ENCODE data around the gene CCM2. TPM values are rescaled to one million over a fixed set of nuclear protein-coding genes. Genes with fewer than 3 reads are reported as not detected.

Gene CCM2
- total and polyA plus RNA-seq, 2 of the 8 experiments (the other 6 are each of a cell fraction or from before 2014, with no cell fraction given): 31.6 to 41.2 TPM

DNA sequence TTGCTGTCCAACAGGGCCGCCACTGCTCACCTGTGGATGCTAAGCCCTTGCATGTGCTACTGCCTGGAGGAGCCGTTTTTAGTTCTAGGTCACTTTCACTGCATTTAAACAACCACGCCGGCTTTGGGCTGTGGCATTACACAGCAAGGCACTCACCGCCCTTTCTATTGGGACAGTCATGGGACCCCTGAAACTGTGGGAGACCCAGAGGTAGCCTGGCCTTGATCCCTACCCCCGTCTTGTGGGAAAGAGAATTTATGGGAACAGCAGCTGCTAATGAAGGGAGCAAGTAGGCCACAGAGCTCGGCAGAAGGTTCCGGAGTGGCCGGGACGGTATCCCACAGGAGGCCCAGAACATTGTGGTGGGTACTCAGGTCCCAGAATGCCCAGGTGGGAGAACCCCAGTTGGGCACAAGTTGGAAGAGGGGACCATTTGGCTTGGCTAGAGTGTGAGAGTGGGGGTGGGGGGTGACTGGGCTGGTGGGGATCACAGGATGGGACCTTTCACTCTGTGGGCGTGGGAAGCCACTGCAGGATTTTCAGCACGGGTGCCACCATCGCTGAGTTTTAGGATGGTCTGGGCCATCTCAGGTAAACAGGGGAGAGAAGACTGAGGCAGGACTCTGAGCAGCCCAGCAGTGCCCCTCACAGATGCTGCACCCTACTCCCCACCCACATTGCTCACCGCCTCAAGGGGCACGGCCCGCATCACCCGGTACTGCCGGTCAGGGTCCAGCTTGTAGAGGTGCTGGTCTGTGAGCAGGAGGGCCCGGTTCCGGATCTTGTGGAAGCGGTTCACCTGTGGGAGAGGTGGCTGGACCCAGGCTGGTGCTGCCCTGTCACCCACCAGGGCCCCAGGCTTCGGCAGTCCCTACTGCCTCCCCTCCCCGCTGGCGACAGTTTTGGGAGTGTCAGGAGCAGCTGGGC lies 36.4 kb upstream of the CCM2 start:
- Histone ChIP-seq H3K36me3 (ENCODE audit: control insufficient read depth in 2 of 4, insufficient read depth in 4 of 4, low read length in 3 of 4) (no peaks in the 10 kb centered on the region), H3K27ac (ENCODE audit: low read depth, low read length) (no peak overlapping the region), H3K4me1 (replicated peaks in 1 of 4; ENCODE audit: control insufficient read depth in 3 of 4, insufficient read depth in 4 of 4, low read length in 3 of 4) (peaks cover 0 to 11% (median 4%) of the 10 kb centered on the region in 4 experiments; a peak in 4 of 7 replicates), H3K9ac (replicated peaks in 1 of 4; ENCODE audit: extremely low read depth in 1 of 4, low read depth in 3 of 4, low read length in 3 of 4) (no peak overlapping the region), H3K4me2 (ENCODE audit: insufficient read depth in 1 of 2, low read depth in 2 of 2, low read length in 2 of 2) (peak overlapping the region; percentile 46 to 76; a peak in 2 of 4 replicates), H4K5ac (ENCODE audit: insufficient read length, low read depth, low read length) (no peak overlapping the region), H2BK20ac (ENCODE audit: low read length) (no peak overlapping the region), H2BK12ac (ENCODE audit: low read depth, low read length) (no peak overlapping the region), H3K14ac (ENCODE audit: insufficient read length) (no peak overlapping the region), H3K4me3 (ENCODE audit: extremely low read depth in 1 of 4, insufficient read depth in 2 of 4, low read depth in 3 of 4, low read length in 4 of 4) (peak overlapping the region in 1 of 4 experiments; percentile 58; a peak in 2 of 8 replicates), H4K20me1 (replicated peaks in 1 of 2; ENCODE audit: control insufficient read depth in 1 of 2, insufficient read depth in 2 of 2, low read length in 2 of 2) (no peaks in the 10 kb centered on the region), H2BK5ac (ENCODE audit: low read depth, low read length) (no peak overlapping the region), H3K56ac (replicated peaks; ENCODE audit: insufficient read length, low read depth, low read length) (no peak overlapping the region), H3K4ac (replicated peaks; ENCODE audit: insufficient read length, low read depth, low read length) (no peak overlapping the region), H3K23me2 (ENCODE audit: low read depth, low read length) (peaks cover 5% of the 10 kb centered on the region; the same call in 1 of the 2 replicates), H4K8ac (ENCODE audit: extremely low read depth, insufficient read depth, low read length) (peak overlapping the region; percentile 68), H3K23ac (ENCODE audit: insufficient read length) (no peak overlapping the region), H3K18ac (ENCODE audit: extremely low read depth, low read length) (no peak overlapping the region), H3K79me1 (ENCODE audit: low read depth, low read length) (no peaks in the 10 kb centered on the region), H2AK5ac (ENCODE audit: low read depth, low read length) (no peak overlapping the region), H2BK15ac (ENCODE audit: low read length) (0 out of 2 replicates have a peak overlapping the region, but pooled peaks have one; percentile 3), H2AFZ (ENCODE audit: low read length) (no peak overlapping the region; the same call in 1 of the 2 replicates), H4K91ac (replicated peaks; ENCODE audit: insufficient read length, low read length) (no peak overlapping the region), H3K9me3 (ENCODE audit: insufficient read depth in 2 of 2, low read depth in 1 of 2, low read length in 1 of 2) (no peaks in the 10 kb centered on the region), H3K79me2 (ENCODE audit: control insufficient read depth in 1 of 2, insufficient read depth in 2 of 2, low read length in 2 of 2) (no peaks in the 10 kb centered on the region), H2BK120ac (replicated peaks; ENCODE audit: low read depth, low read length) (no peak overlapping the region), H3K27me3 (replicated peaks in 1 of 4; ENCODE audit: control insufficient read depth in 3 of 4, extremely low read depth in 1 of 4, insufficient read depth in 3 of 4, low read length in 3 of 4) (peaks cover 10 to 40% (median 23%) of the 10 kb centered on the region in 4 experiments; a peak in 6 of 7 replicates)
- DNase-seq (ENCODE audit: low read depth in 1 of 2, low spot score in 2 of 2) (peak in 1 of 2 experiments; percentile 43), FAIRE-seq (no peak)
- ChIA-PET CTCF (ENCODE audit: partially characterized antibody) (interaction anchor here (0.6 to 3.2 kb wide), 21 partner anchors 9 to 891 kb away, joined by 3 to 33 read pairs (median 4); no protein-coding TSS in a partner anchor), POLR2A (ENCODE audit: partially characterized antibody) (interaction anchor here (0.8 to 17.9 kb wide), 10 partner anchors 9 to 158 kb away, joined by 3 to 327 read pairs (median 4); partner anchors contain the start of genes H2AZ2, MYO1G and TBRG4)
- TF ChIP-seq CREB1 (IDR thresholded peaks at IDR 0.05) (no peak), KDM5A (IDR thresholded peaks at IDR 0.05; ENCODE audit: low read length) (no peak), KDM4A (IDR thresholded peaks at IDR 0.05; ENCODE audit: low read depth, low read length, severe bottlenecking) (no peak), CTBP2 (IDR thresholded peaks at IDR 0.05; ENCODE audit: borderline replicate concordance, insufficient read depth, insufficient read length, low read length) (no peak), MAFK (IDR thresholded peaks at IDR 0.05; ENCODE audit: low read depth, low read length) (no peak), SIX5 (IDR thresholded peaks at IDR 0.05; ENCODE audit: low read depth, low read length) (no peak)
- TF ChIP-seq, protein P1, sequence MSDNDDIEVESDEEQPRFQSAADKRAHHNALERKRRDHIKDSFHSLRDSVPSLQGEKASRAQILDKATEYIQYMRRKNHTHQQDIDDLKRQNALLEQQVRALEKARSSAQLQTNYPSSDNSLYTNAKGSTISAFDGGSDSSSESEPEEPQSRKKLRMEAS (IDR thresholded peaks at IDR 0.05): no peak
- WGBS, 2 experiments (ENCODE audit: extremely low coverage in 1 of 2, insufficient coverage in 1 of 2, insufficient read length in 1 of 2, insufficient replicate concordance in 2 of 2, low coverage in 1 of 2, low lambda C conversion rate in 2 of 2, missing lambda C conversion rate in 1 of 2): 92% methylated on average over 20 of the region's 24 CpGs; no CpG with 5 or more reads in 1 of the 2 experiments

Measured in H1 (cell line).